GM12801 (cell line): ENCODE measurements around the gene ADAMTS6.

Source experiments
- CTCF ChIP-seq: IDR thresholded peaks from one replicate; pipeline ENCODE4 v1.5.1; 2011; ENCODE audit warnings: control low read depth; ENCODE audit not compliant: insufficient read length; ENCODE audit errors: extremely low read depth

ADAMTS6 gene

GRCh38 chr5:65264420-65264819 lies 217.3 kb downstream of the ADAMTS6 start:
- no peak for TF ChIP-seq CTCF

- TF ChIP-seq CTCF: no peak
These were observed 218.4 kb downstream of the ADAMTS6 start for GRCh38 chr5:65263321-65263720.

GRCh38 chr5:65262649-65263059 lies 219.1 kb downstream of the ADAMTS6 start:
- TF ChIP-seq CTCF: no peak

GRCh38 chr5:65262096-65262495 lies 219.6 kb downstream of the ADAMTS6 start:
- TF ChIP-seq CTCF: no peak

- no peak for TF ChIP-seq CTCF
These were observed 220.2 kb downstream of the ADAMTS6 start for GRCh38 chr5:65261499-65261898.

GRCh38 chr5:65255294-65255693 lies 226.4 kb downstream of the ADAMTS6 start:
- no peak for TF ChIP-seq CTCF

- no peak for TF ChIP-seq CTCF
These were observed 228.7 kb downstream of the ADAMTS6 start for GRCh38 chr5:65252977-65253376.

- TF ChIP-seq CTCF: no peak
These were observed 232.8 kb downstream of the ADAMTS6 start for GRCh38 chr5:65248896-65249295.
